Neuron (in vitro differentiated cells): Measurements from ENCODE around the gene NCKAP5.

Experiments
- H2AFZ ChIP-seq: one replicate; pipeline ENCODE4 v1.6.1; 2013; ENCODE audit warnings: low read depth, mild to moderate bottlenecking, inconsistent platforms, low read length, moderate library complexity
- H3K27me3 ChIP-seq: one replicate; pipeline ENCODE4 v1.6.1; 2013; ENCODE audit warnings: low read length; ENCODE audit not compliant: insufficient read depth
- H3K36me3 ChIP-seq: one replicate; pipeline ENCODE4 v1.6.1; 2013; ENCODE audit warnings: low read length; ENCODE audit not compliant: insufficient read depth
- H3K4me1 ChIP-seq: one replicate; pipeline ENCODE4 v1.6.1; 2013; ENCODE audit warnings: low read length; ENCODE audit not compliant: insufficient read depth
- H3K4me3 ChIP-seq: 2 replicates; pipeline ENCODE4 v1.5.1; 2013; ENCODE audit warnings: mild to moderate bottlenecking, low read length, moderate library complexity
- H3K9me3 ChIP-seq: one replicate; pipeline ENCODE4 v1.6.1; 2013; ENCODE audit warnings: low read length

Gene NCKAP5

DNA sequence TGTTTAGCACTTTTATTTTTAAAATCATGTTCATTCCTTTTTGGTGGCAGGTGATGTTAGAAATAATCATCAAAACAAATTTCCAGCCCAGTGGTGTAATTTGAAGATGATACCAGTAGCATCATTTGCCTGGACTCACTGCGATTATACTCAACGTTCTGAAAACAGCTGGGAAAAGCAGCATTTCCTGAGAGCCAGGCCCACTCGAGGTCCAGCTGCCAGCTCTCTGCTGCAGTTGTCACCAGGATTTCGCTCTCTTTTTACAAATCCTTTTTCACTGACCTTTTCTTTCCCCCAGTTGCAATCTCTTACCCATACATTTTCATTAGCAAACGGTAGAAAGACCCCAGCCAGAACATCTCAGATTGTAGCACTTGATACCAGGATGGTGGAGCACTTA is 787.6 kb downstream of the NCKAP5 start:
- peaks cover 43% of the 10 kb centered on the region for H3K36me3 ChIP-seq
- no peaks in the 10 kb centered on the region for H3K4me1 ChIP-seq
- no peaks in the 10 kb centered on the region for H3K9me3 ChIP-seq
- no peak overlapping the region for H2AFZ ChIP-seq
- no peak overlapping the region for H3K4me3 ChIP-seq
- H3K27me3 ChIP-seq: no peaks in the 10 kb centered on the region

DNA sequence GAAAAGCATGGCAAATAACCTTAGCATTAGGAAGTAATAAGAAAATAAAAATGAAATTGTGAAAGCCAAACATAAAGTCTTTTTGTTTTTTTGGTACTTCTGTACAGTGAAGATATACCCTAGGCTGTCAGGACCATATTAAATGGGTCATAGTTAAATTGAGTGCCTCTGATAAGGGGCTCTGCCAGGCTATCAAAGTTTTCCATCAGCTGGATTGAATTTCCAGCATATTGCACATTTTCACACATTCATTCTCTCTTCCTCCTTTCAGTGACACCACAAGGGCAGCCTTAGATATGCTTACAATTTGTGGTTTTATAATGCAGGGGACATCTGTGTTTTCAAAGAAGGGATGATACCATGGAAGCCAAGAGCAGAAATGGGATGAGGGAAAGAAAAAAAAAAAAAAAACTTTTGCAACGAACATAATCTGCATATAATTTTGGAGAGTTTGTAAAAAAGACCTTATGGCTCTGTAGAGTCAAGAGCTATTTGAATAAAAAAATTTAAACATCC is 789.0 kb downstream of the NCKAP5 start:
- Histone ChIP-seq H3K9me3 (no peaks in the 10 kb centered on the region), H2AFZ (no peak overlapping the region), H3K27me3 (no peaks in the 10 kb centered on the region), H3K4me3 (no peak overlapping the region), H3K36me3 (peaks cover 31% of the 10 kb centered on the region), H3K4me1 (no peaks in the 10 kb centered on the region)

- H3K4me3 ChIP-seq: no peak overlapping the region
- no peaks in the 10 kb centered on the region for H3K27me3 ChIP-seq
- peaks cover 22% of the 10 kb centered on the region for H3K36me3 ChIP-seq
- no peaks in the 10 kb centered on the region for H3K9me3 ChIP-seq
- no peaks in the 10 kb centered on the region for H3K4me1 ChIP-seq
- no peak overlapping the region for H2AFZ ChIP-seq
These were observed 792.0 kb downstream of the NCKAP5 start for GRCh38 chr2:132776287-132776686.

GRCh38 chr2:132774189-132774588 is 794.1 kb downstream of the NCKAP5 start:
- Histone ChIP-seq H3K4me3 (no peak overlapping the region), H2AFZ (no peak overlapping the region), H3K9me3 (peaks cover 2% of the 10 kb centered on the region), H3K4me1 (no peaks in the 10 kb centered on the region), H3K36me3 (peaks cover 23% of the 10 kb centered on the region), H3K27me3 (no peaks in the 10 kb centered on the region)

DNA sequence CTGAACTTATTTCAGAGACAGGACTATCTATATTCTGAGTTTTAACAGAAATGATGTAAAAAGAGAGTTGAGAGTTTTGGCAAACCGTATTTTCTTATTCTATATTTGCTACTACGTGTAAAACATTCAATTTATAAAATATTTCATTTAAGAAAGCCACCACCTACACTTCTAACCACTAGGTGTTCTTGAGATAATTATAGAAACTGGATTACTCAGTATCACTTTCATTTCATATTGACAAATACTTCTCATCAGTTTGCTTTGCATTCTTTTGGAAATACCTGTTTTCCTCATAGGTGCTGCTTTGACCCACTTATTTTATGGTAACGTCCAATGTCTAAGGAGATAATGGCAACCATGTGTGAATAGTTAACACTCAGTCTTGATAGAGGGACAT is 794.9 kb downstream of the NCKAP5 start:
- Histone ChIP-seq H3K4me1 (no peaks in the 10 kb centered on the region), H3K36me3 (peaks cover 23% of the 10 kb centered on the region), H3K4me3 (no peak overlapping the region), H3K27me3 (no peaks in the 10 kb centered on the region), H3K9me3 (peaks cover 2% of the 10 kb centered on the region), H2AFZ (no peak overlapping the region)

DNA sequence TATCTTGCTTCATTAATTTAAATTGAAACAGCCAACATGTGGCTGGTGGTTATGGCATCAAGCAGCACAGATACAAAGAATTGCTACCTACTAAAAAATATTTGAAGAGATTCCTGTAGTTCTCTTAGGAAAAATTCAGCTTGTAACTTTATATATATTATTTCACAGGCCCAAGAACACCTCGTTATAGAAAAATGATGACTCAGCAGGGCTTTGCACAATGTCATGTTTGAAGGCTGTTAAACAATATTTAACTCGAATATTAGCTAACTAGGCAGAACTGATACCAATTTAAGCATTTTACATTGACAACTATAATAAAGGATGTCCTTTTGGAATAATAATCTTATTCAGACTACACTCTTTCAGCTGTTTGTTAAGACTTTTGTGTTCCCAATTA is 795.9 kb downstream of the NCKAP5 start:
- H3K4me1 ChIP-seq: no peaks in the 10 kb centered on the region
- no peak overlapping the region for H2AFZ ChIP-seq
- H3K36me3 ChIP-seq: peaks cover 23% of the 10 kb centered on the region
- H3K4me3 ChIP-seq: no peak overlapping the region
- no peaks in the 10 kb centered on the region for H3K27me3 ChIP-seq
- H3K9me3 ChIP-seq: peaks cover 4% of the 10 kb centered on the region

GRCh38 chr2:132766573-132766972 is 801.7 kb downstream of the NCKAP5 start:
- H3K4me1 ChIP-seq: no peaks in the 10 kb centered on the region
- H2AFZ ChIP-seq: no peak overlapping the region
- H3K36me3 ChIP-seq: peaks cover 7% of the 10 kb centered on the region
- no peak overlapping the region for H3K4me3 ChIP-seq
- no peaks in the 10 kb centered on the region for H3K27me3 ChIP-seq
- H3K9me3 ChIP-seq: peaks cover 4% of the 10 kb centered on the region

DNA sequence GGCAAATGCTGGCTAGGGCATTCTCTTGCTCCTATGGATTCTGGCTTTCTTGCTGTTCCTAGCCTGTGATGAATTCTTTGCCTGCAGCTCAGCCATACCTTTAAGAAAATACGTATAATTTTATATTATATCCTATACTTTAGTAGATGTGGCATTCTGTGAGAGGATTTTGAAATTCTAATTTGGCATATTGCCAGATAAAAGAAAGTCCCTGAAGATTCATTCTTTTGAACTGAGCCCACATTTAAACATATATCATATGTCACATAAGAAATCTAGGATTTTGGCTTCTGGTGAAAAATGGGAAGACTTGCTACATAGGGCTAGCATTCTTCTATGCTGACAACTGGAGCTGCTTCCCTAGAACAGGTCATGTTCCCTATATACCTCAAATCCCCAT is 806.8 kb downstream of the NCKAP5 start:
- Histone ChIP-seq H2AFZ (no peak overlapping the region), H3K9me3 (no peaks in the 10 kb centered on the region), H3K27me3 (no peaks in the 10 kb centered on the region), H3K4me1 (peaks cover 12% of the 10 kb centered on the region), H3K4me3 (no peak overlapping the region), H3K36me3 (no peaks in the 10 kb centered on the region)

DNA sequence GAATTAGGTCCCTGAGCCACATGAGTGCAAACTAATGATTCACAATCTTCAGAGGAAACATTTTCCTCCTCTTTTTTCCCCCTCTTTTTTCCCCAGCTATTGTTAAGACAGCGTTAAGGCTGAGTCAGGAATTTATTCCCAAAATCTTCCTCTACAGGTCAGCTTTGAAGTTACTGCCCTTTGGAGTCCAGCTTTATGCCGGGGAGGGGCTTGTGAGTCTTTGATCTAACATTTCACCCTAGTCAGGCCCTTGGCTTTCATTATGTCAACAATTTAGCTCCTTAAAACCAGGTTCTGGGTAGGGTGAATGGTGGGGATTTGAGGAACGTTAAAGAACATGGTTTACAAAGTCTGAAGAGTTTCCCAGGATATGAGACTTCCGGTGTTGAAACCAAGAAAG is 807.3 kb downstream of the NCKAP5 start:
- Histone ChIP-seq H3K4me3 (no peak overlapping the region), H3K4me1 (peaks cover 12% of the 10 kb centered on the region), H3K9me3 (no peaks in the 10 kb centered on the region), H2AFZ (no peak overlapping the region), H3K27me3 (no peaks in the 10 kb centered on the region), H3K36me3 (no peaks in the 10 kb centered on the region)

DNA sequence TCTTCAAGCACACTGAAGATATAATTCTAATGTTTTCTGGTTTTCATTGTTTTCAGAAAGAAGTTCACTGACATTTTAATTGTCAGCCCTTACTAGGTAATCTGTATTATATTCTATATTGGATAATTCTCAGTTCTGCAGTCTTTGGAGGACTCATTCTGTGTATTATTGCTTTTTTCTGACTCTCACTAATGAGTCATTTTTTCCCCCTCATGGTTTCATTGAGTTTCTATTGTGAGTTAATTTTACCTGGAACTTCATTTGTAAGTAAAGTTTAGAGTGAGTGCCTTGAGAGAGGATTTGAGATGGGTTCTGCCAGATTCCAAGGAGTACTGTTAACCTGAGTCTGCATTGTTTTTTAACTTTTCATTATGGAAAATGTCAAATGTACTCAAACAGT is 807.9 kb downstream of the NCKAP5 start:
- Histone ChIP-seq H2AFZ (no peak overlapping the region), H3K36me3 (no peaks in the 10 kb centered on the region), H3K27me3 (no peaks in the 10 kb centered on the region), H3K4me1 (peaks cover 12% of the 10 kb centered on the region), H3K4me3 (no peak overlapping the region), H3K9me3 (no peaks in the 10 kb centered on the region)

DNA sequence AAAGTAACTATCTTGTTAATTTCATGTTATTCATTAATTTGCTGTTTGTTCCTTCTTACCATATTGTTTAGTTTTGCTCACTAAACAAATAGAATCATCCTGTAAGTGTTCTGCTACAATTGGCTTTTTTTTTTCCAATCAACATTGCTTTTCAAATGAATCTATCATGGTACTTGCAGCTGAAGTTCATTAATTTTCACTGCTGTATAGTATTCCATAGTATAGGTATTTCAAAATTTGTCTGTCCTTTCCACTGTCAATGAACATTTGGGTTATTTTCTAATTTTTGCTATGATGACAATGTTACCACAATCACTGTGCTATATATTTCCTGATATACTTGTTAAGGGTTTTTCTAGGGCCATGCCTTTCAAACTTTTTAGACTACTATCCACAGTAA is 809.3 kb downstream of the NCKAP5 start:
- H2AFZ ChIP-seq: no peak overlapping the region

DNA sequence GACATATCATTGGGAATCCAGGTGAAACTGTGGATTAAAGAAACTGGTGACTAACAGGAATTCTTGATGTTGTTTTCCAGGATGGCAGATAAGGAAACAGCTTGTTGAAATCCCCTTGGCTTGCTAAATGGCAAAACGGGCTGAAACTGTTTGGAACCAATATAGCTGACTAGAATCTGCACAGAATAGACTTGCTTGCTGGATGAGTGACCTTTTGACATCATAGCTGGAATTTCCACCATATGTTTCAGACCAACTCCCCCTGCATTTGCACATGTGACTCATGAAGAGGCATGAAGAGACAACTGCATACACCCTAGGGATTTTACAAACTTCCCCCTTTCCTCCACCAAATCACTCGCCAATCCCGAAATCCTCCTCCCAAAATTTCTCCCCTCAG is 810.6 kb downstream of the NCKAP5 start:
- Histone ChIP-seq H3K27me3 (no peaks in the 10 kb centered on the region), H3K9me3 (no peaks in the 10 kb centered on the region), H3K4me1 (peaks cover 24% of the 10 kb centered on the region), H2AFZ (no peak overlapping the region), H3K36me3 (no peaks in the 10 kb centered on the region), H3K4me3 (no peak overlapping the region)

More for the DNA sequence above, 809.3 kb downstream of the NCKAP5 start:
- Histone ChIP-seq H3K27me3 (no peaks in the 10 kb centered on the region), H3K36me3 (no peaks in the 10 kb centered on the region), H3K4me1 (peaks cover 24% of the 10 kb centered on the region), H3K4me3 (no peak overlapping the region), H3K9me3 (no peaks in the 10 kb centered on the region)

- Histone ChIP-seq H3K4me1 (peaks cover 24% of the 10 kb centered on the region), H3K27me3 (no peaks in the 10 kb centered on the region), H2AFZ (no peak overlapping the region), H3K4me3 (no peak overlapping the region), H3K36me3 (no peaks in the 10 kb centered on the region), H3K9me3 (no peaks in the 10 kb centered on the region)
These were observed 811.2 kb downstream of the NCKAP5 start for GRCh38 chr2:132757002-132757589.

DNA sequence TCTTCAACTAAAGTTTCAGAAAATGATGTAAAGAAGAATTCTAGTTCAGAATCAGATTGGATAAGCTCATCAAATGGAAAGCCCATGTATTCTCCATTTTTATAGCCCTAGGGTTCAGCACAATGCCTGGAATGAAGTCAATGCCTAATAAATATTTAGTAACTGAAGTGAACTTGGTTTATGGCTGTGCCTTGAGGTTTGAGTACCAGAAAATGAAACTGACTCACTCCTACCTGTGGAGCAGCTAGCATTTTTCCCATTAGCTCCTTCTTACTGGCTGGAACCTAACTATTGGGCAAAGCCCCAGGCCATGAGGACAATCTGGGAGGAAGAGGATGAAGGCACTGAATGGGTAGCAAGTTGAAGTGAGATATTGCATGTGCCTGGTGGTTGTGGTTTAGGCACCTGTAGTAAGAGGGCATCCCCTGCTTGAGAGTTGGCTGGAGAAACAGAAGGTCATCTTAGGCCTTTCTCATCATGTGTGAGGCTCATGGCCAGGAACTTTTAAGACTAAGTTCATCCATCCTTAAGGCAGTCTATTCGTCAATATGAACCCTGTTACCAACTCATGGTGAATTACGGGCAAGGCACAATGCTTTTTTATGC is 813.3 kb downstream of the NCKAP5 start:
- no peaks in the 10 kb centered on the region for H3K9me3 ChIP-seq
- no peaks in the 10 kb centered on the region for H3K27me3 ChIP-seq
- no peak overlapping the region for H3K4me3 ChIP-seq
- H2AFZ ChIP-seq: no peak overlapping the region
- H3K4me1 ChIP-seq: peaks cover 38% of the 10 kb centered on the region
- no peaks in the 10 kb centered on the region for H3K36me3 ChIP-seq
